IMR-90 (cell line): ENCODE results near the gene CTNNAL1. TPM values are rescaled to one million over a fixed set of nuclear protein-coding genes. Genes with fewer than 3 reads are reported as not detected.

ENCODE experiments used
- ATAC-seq: fragments of 200-7000 bp; cut with Tn5 transposase; 2 replicates; pipeline ENCODE4 v1.9.1; 2020; ENCODE audit warnings: low read depth, mild to moderate bottlenecking, moderate library complexity
- BruUV-seq: library from RNA; stranded (reverse); fragments of 400-500 nt; replicated peaks from 2 replicates; lab custom pipeline; 2021; lab: Mats Ljungman, UMichigan
- CTCF ChIA-PET: fragments of 300-600 bp; formaldehyde crosslinking; extraction: SDS; loops from one replicate; lab custom pipeline; 2021; ENCODE audit warnings: antibody characterized with exemption; lab: Yijun Ruan, JAX
- POLR2A ChIA-PET: fragments of 300-600 bp; sonication (Branson Sonifier 250); formaldehyde crosslinking; loops from one replicate; lab custom pipeline; 2022; ENCODE audit warnings: antibody characterized with exemption; ENCODE audit not compliant: unreplicated experiment; lab: Charles Lee
- DNase-seq: peaks from one replicate; pipeline ENCODE4 v3.0.0; 2013
- H2AFZ ChIP-seq: replicated peaks from 2 replicates; pipeline ENCODE3; 2013; ENCODE audit warnings: low read length, mild to moderate bottlenecking; ENCODE audit not compliant: poor library complexity
- H2AK5ac ChIP-seq: 2 replicates; pipeline ENCODE4 v1.6.1; 2013; ENCODE audit warnings: low read depth, low read length, inconsistent platforms
- H2AK9ac ChIP-seq: replicated peaks from 2 replicates; pipeline ENCODE3; 2013; ENCODE audit warnings: mild to moderate bottlenecking, low read depth, low read length, moderate library complexity; ENCODE audit not compliant: poor library complexity
- H2BK120ac ChIP-seq: 2 replicates; pipeline ENCODE4 v1.6.1; 2013; ENCODE audit warnings: low read depth, low read length, inconsistent platforms
- H2BK15ac ChIP-seq: 3 replicates; pipeline ENCODE4 v1.6.1; 2013; ENCODE audit warnings: low read depth, low read length, inconsistent platforms
- H2BK20ac ChIP-seq: 2 replicates; pipeline ENCODE4 v1.6.1; 2013; ENCODE audit warnings: low read depth, mild to moderate bottlenecking, inconsistent platforms, low read length, moderate library complexity
- H2BK5ac ChIP-seq: 2 replicates; pipeline ENCODE4 v1.6.1; 2013; ENCODE audit warnings: mild to moderate bottlenecking, low read depth, low read length, inconsistent platforms; ENCODE audit not compliant: poor library complexity, severe bottlenecking
- H3K14ac ChIP-seq: replicated peaks from 2 replicates; pipeline ENCODE4 v1.6.1; 2013; ENCODE audit warnings: low read depth, low read length, inconsistent platforms
- H3K18ac ChIP-seq: 2 replicates; pipeline ENCODE4 v1.6.1; 2013; ENCODE audit warnings: low read depth, low read length, control low read depth
- H3K23ac ChIP-seq: 2 replicates; pipeline ENCODE4 v1.6.1; 2013; ENCODE audit warnings: low read depth, low read length, inconsistent platforms
- H3K27ac ChIP-seq: 2 replicates; pipeline ENCODE4 v1.5.1; 2013; ENCODE audit warnings: mild to moderate bottlenecking, control low read depth, low read length; ENCODE audit not compliant: insufficient read depth
- H3K27me3 ChIP-seq: 2 replicates; pipeline ENCODE4 v1.6.1; 2013; ENCODE audit warnings: low read length; ENCODE audit not compliant: control insufficient read depth, insufficient read depth
- H3K36me3 ChIP-seq: 2 replicates; pipeline ENCODE4 v1.6.1; 2013; ENCODE audit warnings: low read length, mixed read lengths; ENCODE audit not compliant: control insufficient read depth, insufficient read depth
- H3K4ac ChIP-seq: 2 replicates; pipeline ENCODE4 v1.6.1; 2013; ENCODE audit warnings: low read depth, low read length, inconsistent platforms
- H3K4me1 ChIP-seq: 2 replicates; pipeline ENCODE4 v1.6.1; 2013; ENCODE audit warnings: low read length, mixed read lengths; ENCODE audit not compliant: control insufficient read depth, insufficient read depth
- H3K4me2 ChIP-seq: 2 replicates; pipeline ENCODE4 v1.6.1; 2013; ENCODE audit warnings: low read depth, mild to moderate bottlenecking, control low read depth, low read length, moderate library complexity
- H3K4me3 ChIP-seq: 2 replicates; pipeline ENCODE4 v1.5.1; 2013; ENCODE audit warnings: low read depth, mild to moderate bottlenecking, control low read depth, low read length, moderate library complexity; ENCODE audit not compliant: insufficient read depth
- H3K56ac ChIP-seq: 2 replicates; pipeline ENCODE4 v1.6.1; 2013; ENCODE audit warnings: low read length, inconsistent platforms; ENCODE audit not compliant: insufficient read depth; ENCODE audit errors: extremely low read depth
- H3K79me1 ChIP-seq, 2 experiments: 2 replicates each; pipeline ENCODE4 v1.6.1; 2013; ENCODE audit warnings: low read length in 2 of 2, inconsistent platforms in 1 of 2, low read depth in 1 of 2
- H3K9ac ChIP-seq: 2 replicates; pipeline ENCODE4 v1.6.1; 2013; ENCODE audit warnings: low read depth, low read length, control low read depth
- H3K9me1 ChIP-seq: 2 replicates; pipeline ENCODE4 v1.6.1; 2013; ENCODE audit warnings: low read length, inconsistent platforms; ENCODE audit not compliant: insufficient read depth
- H3K9me3 ChIP-seq: 2 replicates; pipeline ENCODE4 v1.6.1; 2013; ENCODE audit warnings: low read length; ENCODE audit not compliant: control insufficient read depth, insufficient read depth
- H4K20me1 ChIP-seq: 2 replicates; pipeline ENCODE4 v1.6.1; 2013; ENCODE audit warnings: low read length, inconsistent platforms; ENCODE audit not compliant: insufficient read depth
- H4K5ac ChIP-seq: 2 replicates; pipeline ENCODE4 v1.6.1; 2013; ENCODE audit warnings: mild to moderate bottlenecking, low read depth, low read length, control low read depth
- H4K8ac ChIP-seq, 2 experiments: 2 replicates each; pipeline ENCODE4 v1.6.1; 2013; ENCODE audit warnings: low read depth in 2 of 2, low read length in 2 of 2, control low read depth in 1 of 2, inconsistent platforms in 1 of 2
- H4K91ac ChIP-seq: 2 replicates; pipeline ENCODE4 v1.6.1; 2013; ENCODE audit warnings: low read depth, low read length, inconsistent platforms; ENCODE audit not compliant: insufficient read depth
- BHLHE40 ChIP-seq: fragments of 150-350 bp; IDR thresholded peaks from 2 replicates; pipeline ENCODE4 v1.6.1; 2016; ENCODE audit warnings: mild to moderate bottlenecking, low read depth, low read length
- CHD1 ChIP-seq: IDR thresholded peaks from 2 replicates; pipeline ENCODE4 v1.6.1; 2012; ENCODE audit warnings: low read depth, low read length, improper control_type of control experiment
- CTCF ChIP-seq: conservative IDR thresholded peaks from 2 replicates; pipeline ENCODE4 v1.5.1; 2012; ENCODE audit warnings: mild to moderate bottlenecking, low read depth, low read length, improper control_type of control experiment
- ELK1 ChIP-seq: fragments of 150-350 bp; IDR thresholded peaks from 2 replicates; pipeline ENCODE4 v1.6.1; 2016; ENCODE audit warnings: low read depth, mild to moderate bottlenecking, low read length, moderate library complexity, borderline replicate concordance
- MAFK ChIP-seq: IDR thresholded peaks from 2 replicates; pipeline ENCODE4 v1.6.1; 2012; ENCODE audit warnings: low read depth, low read length, improper control_type of control experiment
- MXI1 ChIP-seq: IDR thresholded peaks from 2 replicates; pipeline ENCODE4 v1.6.1; 2012; ENCODE audit warnings: low read depth, mild to moderate bottlenecking, low read length, moderate library complexity, borderline replicate concordance
- NFE2L2 ChIP-seq: fragments of 150-350 bp; IDR thresholded peaks from 2 replicates; pipeline ENCODE4 v1.6.1; 2016; ENCODE audit warnings: low read depth, mild to moderate bottlenecking, low read length
- POLR2A ChIP-seq: IDR thresholded peaks from 2 replicates; pipeline ENCODE4 v1.6.1; 2012; ENCODE audit warnings: mild to moderate bottlenecking, low read depth, low read length
- RAD21 ChIP-seq: IDR thresholded peaks from 2 replicates; pipeline ENCODE4 v1.6.1; 2012; ENCODE audit warnings: low read length, improper control_type of control experiment
- RCOR1 ChIP-seq: IDR thresholded peaks from 2 replicates; pipeline ENCODE4 v1.6.1; 2012; ENCODE audit warnings: mild to moderate bottlenecking, low read length, improper control_type of control experiment; ENCODE audit not compliant: insufficient replicate concordance
- RFX5 ChIP-seq: IDR thresholded peaks from 2 replicates; pipeline ENCODE4 v1.8.0; 2012; ENCODE audit warnings: low read depth, mild to moderate bottlenecking, low read length, moderate library complexity
- SMC3 ChIP-seq: fragments of 150-350 bp; IDR thresholded peaks from 2 replicates; pipeline ENCODE4 v1.6.1; 2016; ENCODE audit warnings: low read depth, mild to moderate bottlenecking, antibody characterized with exemption, low read length, moderate library complexity
- USF2 ChIP-seq: fragments of 150-350 bp; IDR thresholded peaks from 2 replicates; pipeline ENCODE4 v1.6.1; 2017; ENCODE audit warnings: mild to moderate bottlenecking, antibody characterized with exemption, low read length, low read depth
- WGBS, 2 experiments: methylation state at CpG; one replicate each; pipeline versions ENCODE4 v1.1.5 to v1.1.7; 2013; ENCODE audit warnings: missing lambda C conversion rate in 2 of 2; ENCODE audit not compliant: insufficient read length in 1 of 2; ENCODE audit errors: extremely low coverage in 2 of 2; 5-methylcytosine and 5-hydroxymethylcytosine counted together
- dilution Hi-C: fragments of 300-500 bp; cut with HindIII; formaldehyde crosslinking; loops from one replicate; pipeline ENCODE4 v1.14.3; 2018; ENCODE audit warnings: low sequenced_read_pairs; ENCODE audit not compliant: unreplicated experiment
- in situ Hi-C: fragments of 300-500 bp; cut with MboI; formaldehyde crosslinking; loops from 3 replicates; pipeline ENCODE4 v1.14.3; 2019; ENCODE audit warnings: low sequenced_read_pairs, inconsistent platforms, mixed read lengths
- intact Hi-C: fragments of 100-400 bp; cut with micrococcal nuclease; formaldehyde crosslinking; loops from 2 replicates; pipeline ENCODE4 v1.10.0; 2022
- polyA plus RNA-seq, 3 experiments: library from polyadenylated mRNA; depleted of rRNA; stranded (reverse); fragments of >200 nt; gene quantifications; 2 replicates each; pipeline ENCODE4 v1.2.3, GENCODE V29; 2012; ENCODE audit warnings: low replicate concordance in 1 of 3
- total RNA-seq: library from RNA; depleted of rRNA; stranded (reverse); fragments of >200 nt; gene quantifications from 2 replicates; pipeline ENCODE4 v1.2.3, GENCODE V29; 2012

CTNNAL1 gene
- total and polyA plus RNA-seq, 2 of the 4 experiments (the other 2 are of a cell fraction), result 72.3 to 131 TPM

- Histone ChIP-seq H3K4me1 (no peaks in the 10 kb centered on the region), H2AK9ac (no peak overlapping the region), H3K27ac (no peak overlapping the region), H2AK5ac (no peak overlapping the region), H2BK20ac (no peak overlapping the region), H3K4ac (no peak overlapping the region), H4K5ac (no peak overlapping the region), H3K36me3 (peaks cover 41% of the 10 kb centered on the region), H3K14ac (no peak overlapping the region), H2BK15ac (no peak overlapping the region), H4K20me1 (no peaks in the 10 kb centered on the region), H2BK5ac (no peak overlapping the region), H3K79me1 (no peaks in the 10 kb centered on the region), H3K4me3 (no peak overlapping the region), H4K8ac (no peak overlapping the region), H3K9me3 (no peaks in the 10 kb centered on the region), H3K9me1 (peaks cover 3% of the 10 kb centered on the region; the same call in 1 of the 2 replicates), H2AFZ (no peak overlapping the region), H3K18ac (no peak overlapping the region), H3K56ac (no peak overlapping the region), H4K91ac (no peak overlapping the region), H3K9ac (no peak overlapping the region), H2BK120ac (no peak overlapping the region), H3K27me3 (no peaks in the 10 kb centered on the region), H3K4me2 (no peak overlapping the region), H3K23ac (no peak overlapping the region)
- dilution Hi-C loops (no loop called here), in situ Hi-C loops (loop anchor here (10.0 kb wide), 1 partner anchor 430 kb away; the partner anchor contains the start of gene EPB41L4B), intact Hi-C loops (no loop called here)
- no peak for DNase-seq
- TF ChIP-seq RCOR1 (no peak), ELK1 (no peak), CTCF (no peak), BHLHE40 (no peak), RFX5 (no peak), RAD21 (no peak), POLR2A (no peak), NFE2L2 (no peak), MXI1 (no peak), SMC3 (no peak), MAFK (no peak), USF2 (no peak), CHD1 (no peak)
- BruUV-seq, result no TSS peak
- ATAC-seq, result no peak
- ChIA-PET CTCF (interaction anchor here (0.6 kb wide), 1 partner anchor 22 kb away, joined by 4 read pairs; no protein-coding TSS in a partner anchor), POLR2A (no interaction called here)
- WGBS, 2 experiments, result no CpG with 5 or more reads among the region's 4 CpGs
Observed at GRCh38 chr9:108894225-108894997, 118.9 kb downstream of the CTNNAL1 start.
